Measurements from ENCODE around the gene ADD1.
"Not testable (repeated sequence)": the region's sequence is repeated elsewhere in the genome, so short reads cannot be mapped to it uniquely, and the experiment has no call there.

The ADD1 gene

DNA sequence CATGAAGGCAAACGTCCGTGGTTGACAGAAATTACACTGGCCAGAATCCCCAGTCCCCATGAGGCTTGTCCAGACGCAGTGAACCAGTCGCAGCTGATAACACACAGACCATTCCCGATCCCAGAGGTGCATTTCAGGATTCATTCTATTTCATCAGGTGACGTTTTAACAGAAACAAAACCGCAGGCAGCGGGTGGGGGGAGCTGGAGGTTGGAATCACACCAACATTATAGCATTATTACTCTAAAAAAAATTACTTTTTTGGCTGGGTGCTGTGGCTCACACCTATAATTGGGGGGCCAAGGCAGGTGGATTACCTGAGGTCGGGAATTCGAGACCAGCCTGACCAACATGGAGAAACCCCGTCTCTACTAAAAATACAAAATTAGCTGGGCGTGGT is 94.3 kb downstream of the ADD1 start:
- no peak for DNase-seq

DNA sequence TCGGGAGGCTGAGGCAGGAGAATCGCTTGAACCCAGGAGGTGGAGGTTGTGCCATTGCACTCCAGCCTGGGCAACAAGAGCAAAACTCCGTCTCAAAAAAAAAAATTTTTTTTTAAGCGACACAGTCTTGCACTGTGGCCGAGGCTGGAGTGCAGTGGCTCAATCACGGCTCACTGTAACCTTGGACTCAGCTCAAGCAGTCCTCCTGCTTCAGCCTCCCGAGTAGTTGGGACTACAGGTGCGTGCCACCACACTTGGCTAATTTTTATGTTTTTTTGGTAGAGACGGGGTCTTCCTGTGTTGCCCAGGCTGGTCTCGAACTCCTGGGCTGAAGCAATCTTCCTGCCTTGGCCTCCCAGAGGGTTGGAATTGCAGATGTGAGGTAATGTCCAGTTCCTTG is 94.8 kb downstream of the ADD1 start:
- not testable (repeated sequence) for DNase-seq

DNA sequence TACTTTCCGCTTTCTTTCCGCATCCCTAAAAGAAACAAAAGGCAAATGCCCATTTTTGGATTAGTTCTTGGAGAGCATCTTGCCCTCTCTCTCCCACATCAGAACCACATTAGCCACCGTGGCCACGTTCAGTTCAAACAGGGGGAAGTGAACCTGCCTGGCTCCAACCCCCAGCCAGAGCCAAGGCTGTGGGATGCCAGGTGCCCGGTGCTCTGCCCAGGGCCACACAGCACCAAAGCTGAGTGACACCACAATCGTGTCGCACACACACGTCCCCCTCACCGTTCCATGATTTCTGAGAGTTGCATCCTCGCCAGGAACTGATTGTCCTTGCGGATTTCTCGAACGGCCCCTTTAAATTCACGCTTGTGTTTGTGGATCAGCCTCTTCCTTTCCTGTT is 95.3 kb downstream of the ADD1 start:
- no peak for DNase-seq

DNA sequence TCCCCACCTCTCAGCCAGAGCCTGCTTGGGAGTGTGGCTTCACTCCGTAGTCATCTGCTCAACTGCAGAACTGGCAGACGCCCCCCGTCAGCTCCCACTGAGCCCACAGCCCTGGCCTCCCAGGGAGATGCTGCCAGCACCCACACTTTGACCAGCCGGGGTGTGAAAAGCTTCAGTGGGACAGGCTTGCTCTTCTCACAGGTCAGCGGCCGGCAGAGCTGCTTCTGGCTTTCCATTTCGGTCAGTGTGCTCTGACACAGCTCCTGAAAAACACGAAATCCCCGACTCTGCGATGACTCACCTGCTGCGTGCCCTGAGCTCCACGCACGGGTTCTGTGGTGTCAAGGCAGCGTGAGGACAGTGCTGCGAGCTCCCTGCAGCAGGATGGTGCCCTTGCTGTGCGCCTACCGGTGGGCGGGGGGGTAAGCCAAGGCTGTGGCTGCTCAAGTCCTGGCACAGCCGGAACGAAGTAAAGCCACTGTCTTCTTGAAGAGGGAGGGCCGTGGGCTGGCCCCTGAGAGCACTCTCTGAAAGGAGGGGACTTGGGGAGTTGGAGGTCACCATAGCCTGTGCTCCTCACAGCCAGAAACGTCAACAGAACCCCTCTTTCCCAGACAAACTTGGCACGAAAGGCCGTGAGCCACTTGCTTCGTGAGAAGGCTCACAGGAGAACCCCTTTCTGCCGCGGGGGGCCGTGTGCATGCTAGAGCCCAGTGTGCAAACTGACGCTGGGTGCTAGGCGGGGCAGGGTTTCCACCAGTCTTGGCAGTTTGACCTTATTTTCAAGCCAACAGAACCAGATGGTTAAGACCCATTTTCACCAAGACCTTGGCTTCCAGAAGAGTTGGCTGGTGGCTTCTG is 96.0 kb downstream of the ADD1 start:
- DNase-seq = no peak

DNA sequence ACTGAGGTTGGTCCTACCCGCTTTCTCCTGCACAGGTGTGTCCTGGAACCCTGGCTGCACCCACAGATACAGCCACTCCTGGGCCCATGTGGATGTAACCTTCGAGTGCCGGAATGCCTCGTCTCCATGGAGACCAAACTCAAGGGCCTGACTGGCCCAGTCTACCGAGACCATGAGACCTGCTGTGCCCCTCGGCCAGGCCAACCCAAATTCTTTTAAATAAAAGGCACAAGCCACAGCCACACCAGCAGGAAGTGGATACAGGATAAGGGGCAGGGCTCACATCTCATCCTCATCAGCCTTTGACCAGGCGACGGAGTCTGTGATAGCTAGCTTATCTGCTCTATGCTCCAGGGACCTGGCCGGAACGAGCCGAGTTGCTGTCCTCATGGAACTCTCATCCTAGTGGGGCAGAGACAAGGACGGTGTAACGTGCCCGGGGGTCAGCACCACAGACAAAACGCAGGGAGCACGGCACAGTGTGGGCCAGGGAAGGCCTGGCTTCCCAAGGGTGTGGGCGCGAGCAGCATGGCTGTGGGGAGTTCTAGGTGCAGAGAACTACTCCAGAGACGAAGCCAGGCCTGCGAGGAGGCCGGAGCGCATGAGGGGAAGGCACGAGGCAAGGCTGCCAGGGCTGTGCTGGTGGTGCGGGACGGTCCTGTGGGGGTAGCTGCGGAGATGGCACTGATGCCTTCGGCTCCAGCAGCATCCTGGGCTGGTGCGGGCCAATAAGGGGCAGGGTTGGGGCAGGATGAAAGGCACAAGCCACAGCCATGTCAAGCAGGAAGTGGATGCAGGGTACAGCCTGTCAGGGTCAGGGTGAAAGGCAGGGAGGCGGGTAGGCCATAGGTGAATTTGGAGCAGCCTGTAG is 96.9 kb downstream of the ADD1 start:
- DNase-seq = no peak

DNA sequence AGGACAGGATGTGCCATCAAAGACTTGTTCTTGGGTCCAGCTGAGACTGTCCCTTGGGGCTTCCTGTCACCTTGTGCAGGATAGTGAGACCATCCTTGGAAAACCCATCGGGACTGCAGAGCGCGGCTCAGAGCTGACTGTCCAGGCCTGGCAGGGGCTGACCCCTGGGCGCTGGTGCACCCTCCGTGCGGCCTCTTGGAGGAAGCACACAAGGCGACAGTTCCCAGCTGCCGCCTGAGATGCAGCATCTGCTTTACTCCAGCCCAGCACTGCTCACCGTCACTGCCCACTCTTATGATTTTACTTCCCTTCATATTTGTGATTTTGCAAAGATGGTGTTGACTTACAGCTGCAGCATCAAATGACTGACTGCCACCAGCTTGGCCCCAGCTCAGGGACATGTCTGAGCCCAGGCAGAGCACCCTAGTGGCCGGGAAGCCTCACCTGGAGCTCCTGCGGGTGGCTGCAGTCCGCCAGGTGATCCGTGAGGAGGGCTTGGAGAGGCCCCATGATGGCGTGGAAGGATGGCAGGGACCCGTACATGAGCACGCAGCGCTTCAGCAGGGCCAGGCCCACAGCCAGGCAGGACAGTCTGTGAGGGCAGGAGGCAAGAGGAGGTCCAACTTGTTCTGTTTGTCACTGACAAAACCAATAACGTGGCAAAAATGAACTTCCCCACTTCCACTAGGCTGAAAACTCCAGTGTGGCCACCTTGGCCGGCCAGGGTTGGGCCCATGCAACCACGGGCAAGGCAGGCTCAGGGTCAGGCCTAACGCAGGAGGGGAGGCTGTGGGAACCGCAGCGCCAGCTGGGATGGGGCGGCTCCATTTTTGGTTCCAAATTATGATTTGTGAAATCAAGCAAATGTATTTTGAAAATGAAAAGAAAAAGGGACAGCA is 97.7 kb downstream of the ADD1 start:
- no peak for DNase-seq

DNA sequence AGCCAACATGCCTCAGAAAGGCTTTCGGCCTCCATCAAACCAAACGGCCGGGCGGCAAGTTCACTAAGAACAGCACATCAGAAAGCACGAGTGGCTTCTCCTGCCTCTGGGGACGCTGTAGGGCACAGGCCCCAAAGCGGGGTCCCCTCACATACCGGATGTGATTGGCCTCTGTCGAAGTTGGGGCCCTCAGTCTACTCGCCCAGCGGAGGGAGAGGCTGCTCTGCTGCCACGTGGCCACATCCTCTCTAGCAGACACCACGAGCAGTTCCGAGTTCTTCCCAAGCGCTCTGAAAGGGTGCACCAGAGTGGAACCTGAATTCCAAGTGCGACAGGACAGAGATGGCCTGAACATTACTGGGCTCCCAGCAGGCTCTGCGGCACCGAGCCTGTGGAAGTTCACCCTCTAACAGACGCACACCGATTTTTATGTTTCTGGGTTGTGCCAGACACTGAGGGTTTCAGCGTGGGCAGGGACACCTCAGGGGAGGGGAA is 98.4 kb downstream of the ADD1 start:
- DNase-seq = no peak

DNA sequence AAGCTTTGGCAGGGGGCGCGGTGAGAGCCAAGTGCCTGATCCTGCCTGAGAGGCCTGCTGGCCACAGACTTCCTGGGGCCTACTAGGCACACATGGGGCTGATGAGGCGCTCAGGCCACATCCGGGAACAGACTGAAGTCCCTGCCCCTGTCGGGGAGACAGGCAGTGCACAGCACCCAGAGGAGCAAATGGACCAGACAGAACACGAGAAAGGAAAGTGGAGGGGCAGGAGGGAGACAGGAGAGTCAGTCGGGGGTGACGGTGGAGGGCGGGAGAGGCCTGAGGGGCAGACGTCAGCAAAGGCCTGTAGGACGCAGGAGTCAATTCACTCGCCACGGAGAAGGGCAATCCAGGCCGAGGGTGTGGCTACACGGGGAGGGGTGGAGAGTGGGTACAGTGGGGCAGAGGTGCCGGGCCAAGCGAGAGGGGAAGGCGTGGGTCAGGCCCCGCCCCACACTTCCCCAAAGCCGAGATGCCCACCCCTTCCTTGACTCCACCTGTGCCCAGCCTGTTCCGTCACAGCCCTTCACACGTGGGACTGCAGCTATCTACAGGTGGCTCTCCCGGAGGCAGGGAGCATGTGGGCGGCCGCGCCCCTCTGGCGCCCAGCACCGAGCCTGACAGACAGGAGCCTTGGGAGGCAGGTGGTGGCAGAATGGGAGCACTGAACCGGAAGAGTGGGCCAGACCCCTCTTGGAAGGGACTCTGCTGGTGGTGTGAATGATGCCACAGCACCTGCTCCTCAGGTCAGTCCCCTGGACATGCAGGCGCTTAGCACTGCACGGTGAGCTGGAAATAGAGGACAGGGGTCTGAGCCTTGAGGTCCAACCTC is 99.1 kb downstream of the ADD1 start:
- DNase-seq = no peak

DNA sequence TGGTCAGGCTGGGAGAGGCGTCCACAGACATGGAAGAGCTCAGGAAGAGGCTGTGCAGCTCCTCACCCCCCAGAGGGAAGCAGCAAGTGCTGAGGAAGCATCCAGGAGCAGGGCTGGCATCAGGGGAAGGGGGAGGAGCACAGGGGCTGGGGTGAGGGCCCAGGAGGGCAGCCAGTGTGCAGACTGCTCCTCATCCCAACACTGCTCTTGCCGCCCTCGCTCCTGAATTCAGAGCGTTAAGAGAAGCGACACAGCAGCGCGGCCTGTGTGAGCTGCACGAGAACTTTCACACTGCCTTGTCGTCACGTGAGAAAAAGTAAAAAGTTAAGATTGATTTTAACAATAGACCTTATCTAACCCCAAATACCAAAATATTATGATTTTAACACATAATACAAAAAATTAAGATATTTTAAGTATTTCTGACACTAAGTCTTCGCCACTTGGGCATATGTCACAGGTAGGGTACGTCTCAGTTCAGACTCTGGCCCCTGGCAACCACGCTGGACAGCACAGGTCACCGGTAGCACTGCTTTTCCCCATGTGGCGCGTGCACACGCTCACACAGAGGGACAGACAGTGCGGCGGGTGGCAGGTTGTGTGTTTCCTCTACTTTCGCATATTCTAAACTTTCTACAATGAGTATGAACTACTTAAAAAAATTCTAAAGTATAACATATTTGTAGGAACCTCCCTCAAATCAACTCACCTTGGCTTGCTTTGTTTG is 99.9 kb downstream of the ADD1 start:
- no peak for DNase-seq

DNA sequence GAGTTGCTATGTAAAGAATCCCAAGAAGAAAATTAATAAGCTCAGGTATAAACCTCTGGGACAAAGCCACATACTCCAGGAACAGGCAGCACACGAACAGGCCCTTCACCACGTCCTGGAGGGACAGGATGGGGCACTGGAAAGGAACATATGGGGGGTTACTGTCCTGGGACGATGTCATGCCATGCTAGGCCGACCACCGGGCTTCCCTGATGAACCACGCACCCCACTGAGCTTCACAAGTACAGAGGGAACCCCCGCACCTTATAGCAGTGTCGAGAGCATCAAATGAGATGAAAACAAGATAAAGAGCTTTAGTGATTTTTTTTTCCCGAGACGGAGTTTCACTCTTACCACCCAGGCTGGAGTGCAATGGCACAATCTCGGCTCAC is 100.4 kb downstream of the ADD1 start:
- no peak for DNase-seq

DNA sequence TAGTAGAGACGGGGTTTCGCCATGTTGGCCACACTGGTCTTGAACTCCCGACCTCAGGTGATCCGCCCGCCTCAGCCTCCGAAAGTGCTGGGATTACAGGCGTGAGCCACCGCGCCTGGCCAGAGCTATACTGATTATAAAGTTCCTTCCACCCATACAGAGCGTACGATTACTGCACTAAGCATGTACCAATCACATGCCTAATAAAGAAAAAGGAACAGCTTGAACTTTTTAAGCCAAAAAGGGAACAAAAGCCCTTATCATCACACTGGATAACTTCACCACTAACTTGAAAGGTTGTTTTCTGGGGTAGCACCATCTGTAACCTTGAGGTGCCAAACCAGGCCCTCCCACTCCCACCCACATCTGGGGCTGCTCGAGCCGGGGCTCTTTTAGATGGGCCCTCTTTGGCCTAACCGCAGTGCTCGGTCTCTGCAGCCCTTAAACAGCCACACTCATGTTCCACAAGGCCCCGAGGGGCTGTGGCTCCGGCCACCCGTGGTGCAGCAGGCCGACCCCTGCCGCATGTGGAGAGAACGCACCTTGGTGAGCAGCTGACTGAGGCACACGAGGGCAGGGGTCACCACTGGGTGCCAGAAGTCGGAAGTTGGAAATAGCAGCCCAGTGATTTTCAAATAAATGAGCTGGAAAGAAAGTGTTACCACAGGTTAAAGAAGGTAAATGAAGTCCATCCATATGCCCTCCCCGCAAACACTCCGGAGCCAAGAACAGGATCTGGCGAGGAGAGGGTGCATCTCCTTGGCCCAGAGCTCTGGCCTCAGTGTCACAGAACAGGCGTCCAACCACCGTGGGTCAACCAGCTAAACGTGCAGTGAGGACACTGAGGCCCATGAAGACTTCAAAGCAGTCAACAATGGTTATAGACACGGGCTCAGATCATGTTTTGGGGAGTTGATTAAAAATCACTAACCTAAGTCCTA is 101.2 kb downstream of the ADD1 start:
- DNase-seq = no peak

DNA sequence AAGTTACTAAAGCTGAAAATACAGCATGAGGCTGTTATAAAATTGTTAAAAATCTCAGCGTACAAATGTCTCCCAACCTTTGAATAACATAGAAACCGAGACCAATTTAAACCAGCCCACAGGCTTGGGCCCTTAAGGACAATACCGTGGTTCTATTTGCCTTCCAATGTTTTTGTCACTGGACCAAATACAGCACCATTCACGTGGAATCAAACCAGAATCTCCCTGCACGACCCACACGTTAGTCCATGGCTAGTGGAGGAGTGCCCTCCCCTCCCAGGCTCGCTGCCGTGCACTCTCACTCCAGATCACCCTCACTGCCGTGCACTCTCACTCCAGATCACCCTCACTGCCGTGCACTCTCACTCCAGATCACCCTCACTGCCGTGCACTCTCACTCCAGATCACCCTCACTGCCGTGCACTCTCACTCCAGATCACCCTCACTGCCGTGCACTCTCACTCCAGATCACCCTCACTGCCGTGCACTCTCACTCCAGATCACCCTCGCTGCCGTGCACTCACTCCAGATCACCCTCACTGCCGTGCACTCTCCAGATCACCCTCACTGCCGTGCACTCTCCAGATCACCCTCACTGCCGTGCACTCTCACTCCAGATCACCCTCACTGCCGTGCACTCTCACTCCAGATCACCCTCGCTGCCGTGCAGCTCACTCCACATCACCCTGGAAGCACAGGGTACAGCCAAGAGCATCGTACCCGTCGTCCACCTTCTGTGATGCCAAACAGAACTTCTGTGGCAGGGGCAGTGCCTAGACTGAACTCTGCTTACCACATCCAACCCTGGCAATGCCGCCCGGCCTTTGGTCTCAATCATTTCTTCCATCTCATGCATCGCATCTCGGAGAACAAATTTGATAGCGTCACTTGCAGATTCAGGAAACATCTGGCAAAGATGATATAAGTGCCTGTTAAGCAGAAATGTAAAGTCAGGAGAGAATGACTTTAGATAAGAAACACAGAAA is 102.3 kb downstream of the ADD1 start:
- not testable (repeated sequence) for DNase-seq

DNA sequence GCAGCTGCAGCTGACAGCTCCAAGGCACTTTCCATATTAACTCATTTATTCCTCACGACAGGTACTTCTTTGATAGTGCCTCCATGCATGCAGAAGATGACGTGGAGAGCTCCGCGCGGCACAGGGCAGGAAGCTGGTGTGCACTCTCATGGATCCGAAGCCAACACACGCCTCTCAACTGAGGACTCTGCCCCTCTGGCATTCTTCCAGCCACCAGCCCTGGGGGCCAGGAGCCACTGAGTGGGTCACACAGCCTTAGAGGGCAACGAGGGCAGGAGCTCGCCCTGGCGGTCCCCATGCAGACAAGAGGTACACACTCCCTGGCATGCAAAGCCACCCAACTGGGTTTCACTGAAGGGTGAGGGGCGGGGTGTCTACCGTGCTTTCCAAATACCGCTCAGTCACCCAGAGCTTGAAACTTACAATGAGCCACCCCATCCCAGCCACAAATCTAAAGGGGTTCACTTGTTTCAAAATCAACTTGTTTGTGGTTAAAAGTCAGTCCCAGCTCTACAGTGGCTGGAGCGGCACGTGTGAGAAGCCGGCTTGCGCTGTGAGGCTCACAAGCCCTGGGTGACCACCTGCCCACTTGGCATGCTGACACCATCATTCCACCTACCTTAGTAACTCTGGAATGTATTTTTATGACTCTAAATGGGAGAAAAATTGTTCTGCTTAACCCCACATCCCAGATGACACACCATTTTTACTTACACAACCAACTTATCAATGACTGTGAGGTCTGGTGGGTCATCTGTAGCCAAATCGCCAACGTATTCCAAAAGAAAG is 103.4 kb downstream of the ADD1 start:
- no peak for DNase-seq

DNA sequence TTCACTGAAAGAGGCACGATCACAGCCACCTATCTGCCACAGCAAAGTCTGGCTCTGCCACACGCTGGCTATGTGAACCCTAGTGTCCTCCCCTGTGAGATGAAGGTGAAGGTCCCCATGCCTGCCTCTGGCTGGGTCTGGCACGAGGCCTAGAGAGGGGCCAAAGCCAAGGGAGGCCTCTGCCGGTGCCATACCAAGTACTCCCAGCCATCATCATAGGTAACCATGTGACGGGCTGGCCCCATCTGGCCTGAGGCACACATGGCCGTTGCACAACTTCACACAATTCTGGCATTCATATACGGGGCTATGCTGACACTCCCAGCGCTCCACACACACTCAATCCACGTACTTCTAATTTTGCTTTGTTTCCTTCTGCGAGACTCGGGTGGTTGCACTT is 104.3 kb downstream of the ADD1 start:
- DNase-seq = no peak

DNA sequence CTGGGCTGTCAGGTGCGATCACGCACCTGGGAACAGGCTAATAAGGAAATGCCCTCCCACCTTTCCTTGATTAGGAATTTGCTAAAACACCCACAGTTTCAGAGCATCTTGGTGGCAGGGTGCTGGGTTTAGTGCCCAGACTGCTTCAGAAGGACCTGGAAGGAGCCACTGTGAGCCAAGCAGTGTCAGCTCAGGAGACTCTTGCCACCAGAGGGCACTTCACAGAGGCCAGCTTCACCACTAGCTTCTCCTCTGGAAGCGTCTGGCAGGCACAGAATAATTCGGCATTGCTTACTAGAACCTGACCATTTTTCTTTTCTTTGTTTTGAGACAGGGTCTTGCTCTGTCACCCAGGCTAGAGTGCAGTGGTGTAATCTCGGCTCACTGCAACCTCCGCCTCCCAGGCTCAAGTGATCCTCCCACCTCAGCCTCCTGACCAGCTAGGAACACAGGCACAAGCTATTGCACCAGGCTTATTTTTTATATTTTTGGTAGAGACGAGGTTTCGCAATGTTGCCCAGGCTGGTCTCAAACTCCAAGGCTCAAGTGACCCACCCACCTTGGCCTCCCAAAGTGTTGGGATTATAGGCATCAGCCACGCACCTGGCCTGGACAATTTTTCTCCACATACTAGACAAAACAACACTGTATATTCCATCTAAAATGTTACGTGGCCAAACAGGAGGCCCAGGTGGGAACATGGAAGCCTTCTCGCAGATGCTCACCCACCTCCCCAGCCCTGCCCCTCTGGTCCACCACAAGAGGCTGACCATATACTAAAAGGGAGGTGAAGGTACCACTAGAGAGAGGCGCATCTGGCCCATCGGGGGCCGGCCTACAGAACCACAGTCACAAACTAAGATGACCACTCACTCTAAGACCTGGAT is 105.5 kb downstream of the ADD1 start:
- no peak for DNase-seq

DNA sequence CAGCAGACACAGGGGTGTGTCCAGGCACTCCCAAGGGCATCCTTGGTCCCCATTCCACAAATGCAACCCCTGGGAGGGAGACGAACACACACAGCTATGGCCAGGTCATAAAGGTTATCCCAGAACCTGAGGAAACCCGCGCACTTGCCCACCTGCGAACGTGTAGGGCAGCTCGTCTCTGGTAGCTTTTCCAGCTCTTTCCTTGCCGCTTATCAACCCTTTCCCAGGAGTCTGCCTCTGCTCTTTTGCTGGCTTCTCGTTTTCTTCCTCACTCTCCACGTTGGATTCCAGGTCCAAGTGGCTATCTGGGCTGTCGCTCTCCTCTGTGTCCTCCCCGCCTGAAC is 106.1 kb downstream of the ADD1 start:
- no peak for DNase-seq

Measured in SHP77 treated with DMSO at 0.1 percent for 48 hours (cell line).